Head of caudate nucleus (tissue), 42 donors: Measurements from ENCODE around the gene RTP3.
"Not testable (repeated sequence)": the region's sequence is repeated elsewhere in the genome, so short reads cannot be mapped to it uniquely, and the experiment has no call there.

Experiments
- DNase-seq, 42 donors: peaks; one replicate each; pipeline versions ENCODE4 v3.0.0 to v3.0.0-alpha.2; 2020 to 2021; ENCODE audit warnings: mixed read lengths in 7 of 42
- intact Hi-C: fragments of 100-400 bp; cut with DNase I; formaldehyde crosslinking; loops from one replicate; pipeline ENCODE4 v1.15.0; 2022

RTP3 gene

DNA sequence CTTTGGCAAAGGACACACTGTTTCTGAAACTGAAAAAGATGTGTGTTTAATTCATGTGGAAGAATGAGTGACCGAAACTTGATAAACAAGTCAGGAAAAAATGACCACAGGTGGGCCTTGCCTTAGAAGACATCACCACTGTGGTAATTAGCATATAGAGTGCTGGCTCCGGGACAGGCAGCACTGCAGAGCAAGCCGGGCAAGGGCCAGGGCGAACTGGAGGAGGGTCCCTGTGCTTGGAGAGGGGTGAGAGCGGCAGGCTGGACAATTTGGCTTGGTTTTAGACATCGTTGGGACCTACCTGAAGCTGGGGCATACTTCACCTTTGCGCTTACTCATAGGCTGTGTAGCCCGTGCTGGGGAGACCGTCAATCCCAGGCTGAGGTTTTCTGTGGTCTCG is 8.2 kb downstream of the RTP3 start:
- DNase-seq, result no peak
- intact Hi-C loops, result no loop called here

DNA sequence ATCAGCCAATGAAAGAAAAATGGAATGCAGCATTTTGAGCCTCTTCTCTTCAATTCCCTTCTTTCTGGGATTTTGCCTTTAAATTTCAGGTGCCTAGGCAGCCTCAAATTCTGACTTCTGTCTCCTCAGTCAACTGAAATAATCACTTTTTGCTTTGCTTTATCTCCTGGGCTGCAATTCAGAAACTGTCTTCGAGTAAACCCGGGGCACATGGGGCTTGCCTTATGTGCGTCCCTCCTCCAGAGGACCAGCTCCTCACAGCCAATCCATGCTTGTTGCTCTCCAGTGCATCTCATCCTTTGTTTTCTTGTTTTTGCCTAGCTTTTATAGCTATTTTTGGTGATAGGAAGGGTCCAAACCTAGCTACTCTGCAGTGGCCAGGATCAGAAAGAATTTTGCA is 8.8 kb downstream of the RTP3 start:
- intact Hi-C loops, result no loop called here
- DNase-seq, result no peak

DNA sequence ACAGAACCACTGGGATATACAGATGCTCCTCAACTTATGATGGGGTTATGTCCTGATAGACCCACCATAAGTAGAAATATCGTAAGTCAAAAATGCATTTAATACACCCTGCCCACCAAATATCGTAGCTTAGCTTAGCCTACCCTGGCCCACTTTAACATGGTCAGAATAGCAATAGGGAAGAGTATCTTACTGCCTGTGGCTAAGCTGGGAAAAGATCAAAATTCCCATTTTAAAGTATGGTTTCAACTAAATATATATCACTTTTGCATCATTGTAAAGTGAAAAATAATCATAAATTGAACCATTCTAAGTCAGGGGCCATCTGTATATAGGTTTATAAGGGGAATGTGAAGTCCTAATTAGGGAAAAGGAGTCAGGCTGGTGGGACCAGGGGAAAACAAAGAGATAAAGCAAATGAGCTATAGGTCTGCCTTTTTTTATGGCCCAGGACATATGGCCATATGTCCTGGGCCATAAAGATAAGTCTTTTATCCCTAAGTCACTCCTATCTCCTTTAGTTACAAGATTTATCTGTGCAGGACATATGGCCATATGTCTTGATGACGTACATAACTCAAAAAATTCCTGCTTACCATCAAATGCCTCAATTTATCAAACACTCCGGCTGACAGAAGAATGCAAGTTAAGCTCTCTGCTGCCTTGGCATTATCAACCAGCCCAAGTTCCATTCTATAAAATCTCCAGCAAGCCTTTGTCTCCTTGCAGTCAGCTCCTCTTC is 11.2 kb downstream of the RTP3 start:
- intact Hi-C loops, result no loop called here
- no peak for DNase-seq

DNA sequence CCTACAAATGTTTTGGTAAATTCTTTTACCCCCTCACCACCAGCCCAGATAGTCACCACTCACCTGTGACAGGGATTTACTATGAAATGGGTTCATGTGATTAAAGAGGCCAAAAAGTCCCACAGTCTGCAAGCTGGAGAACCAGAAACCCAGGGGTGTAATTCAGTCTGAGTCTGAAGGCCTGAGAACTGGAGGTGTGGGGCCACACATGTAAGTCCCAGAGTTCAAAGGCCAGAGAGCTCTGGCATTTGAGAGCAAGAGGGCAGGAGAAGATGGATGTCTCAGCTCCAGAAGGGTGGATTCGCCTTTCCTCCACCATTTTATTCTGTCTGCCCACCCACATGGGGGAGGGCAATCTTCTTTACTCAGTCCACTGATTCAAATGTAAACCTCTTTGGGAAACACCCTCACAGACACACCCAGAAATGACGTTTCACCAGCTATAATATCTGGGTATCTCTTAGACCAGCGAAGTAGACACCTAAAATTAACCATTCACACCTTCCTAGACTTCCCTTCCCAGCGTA is 11.9 kb downstream of the RTP3 start:
- DNase-seq, result no peak
- intact Hi-C loops, result no loop called here

DNA sequence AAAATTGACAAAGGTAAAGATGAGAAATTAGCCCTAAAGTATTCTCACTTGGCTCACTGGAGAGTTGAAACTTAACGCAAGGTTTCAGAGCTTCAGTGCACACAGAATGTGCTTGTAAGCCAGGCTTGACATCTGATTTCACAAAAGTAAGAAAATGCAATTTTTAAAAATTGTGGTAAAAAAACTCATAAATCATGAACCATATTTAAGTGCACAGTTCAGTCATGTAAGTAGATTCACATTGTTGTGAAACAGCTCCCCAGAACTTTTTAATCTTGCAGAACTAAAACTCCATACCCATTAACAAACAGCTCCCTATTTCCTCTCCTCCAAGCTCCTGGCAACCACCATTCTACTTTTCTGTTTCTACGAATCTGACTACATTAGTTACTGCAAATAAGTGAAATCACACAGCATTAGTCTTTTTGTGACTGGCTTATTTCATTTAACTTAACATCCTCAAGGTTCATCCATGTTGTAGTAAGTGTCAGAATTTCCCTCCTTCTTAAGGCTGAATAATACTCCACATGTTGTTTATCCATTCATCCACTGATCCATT is 14.5 kb downstream of the RTP3 start:
- no peak for DNase-seq
- intact Hi-C loops, result no loop called here

DNA sequence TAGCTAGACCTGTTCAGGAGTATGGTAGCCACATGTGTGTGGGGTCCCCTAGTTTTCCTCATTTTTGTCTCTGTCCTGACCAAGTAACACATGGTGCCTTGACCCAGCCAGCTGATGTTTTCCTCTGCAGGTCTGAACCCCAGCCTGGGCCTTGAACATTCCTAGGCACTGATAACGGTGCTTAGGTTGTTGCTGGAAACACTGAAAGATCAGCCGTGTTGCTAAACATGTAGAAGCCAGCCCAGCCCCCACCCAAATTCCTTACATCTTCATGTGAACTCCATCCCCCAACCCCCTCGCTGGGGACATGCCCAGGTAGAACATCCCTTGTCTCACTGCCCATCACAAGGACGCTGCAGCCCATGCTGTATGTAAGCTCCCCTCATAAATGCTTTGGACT is 18.7 kb downstream of the RTP3 start:
- intact Hi-C loops, result no loop called here
- DNase-seq, result no peak

DNA sequence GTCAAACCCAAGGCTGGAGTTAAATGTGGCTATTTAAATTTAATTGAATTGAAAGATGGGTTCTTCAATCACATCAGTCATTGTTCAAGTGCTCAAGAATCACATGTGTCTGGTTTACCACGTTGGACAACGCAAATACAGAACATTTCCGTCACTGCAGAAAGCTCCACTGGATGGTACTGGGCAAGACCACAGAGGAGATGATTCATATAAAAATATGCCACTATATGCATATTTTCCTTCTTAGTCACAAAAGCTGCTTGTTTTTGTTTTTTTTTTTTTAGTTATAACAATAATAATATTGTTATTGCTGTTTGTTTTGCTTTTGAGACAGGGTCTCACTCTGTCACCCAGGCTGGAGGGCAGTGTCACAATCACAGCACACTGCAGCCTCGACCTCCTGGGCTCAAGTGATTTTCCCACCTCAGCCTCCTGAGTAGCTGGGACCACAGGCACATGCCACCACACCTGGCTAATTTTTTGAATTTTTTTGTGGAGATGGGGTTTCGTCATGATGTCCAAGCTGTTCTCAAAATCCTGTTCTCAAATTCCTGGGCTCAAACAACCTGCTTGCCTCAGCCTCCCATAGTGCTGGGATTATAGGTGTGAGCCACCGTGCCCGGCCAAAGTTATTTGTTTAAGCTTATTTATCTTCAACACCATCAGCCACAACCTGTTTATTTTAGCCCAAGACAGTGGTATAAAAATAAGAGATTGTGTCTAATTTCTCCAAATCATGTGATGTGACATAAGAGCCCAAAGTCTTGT is 19.4 kb downstream of the RTP3 start:
- no peak for DNase-seq

DNA sequence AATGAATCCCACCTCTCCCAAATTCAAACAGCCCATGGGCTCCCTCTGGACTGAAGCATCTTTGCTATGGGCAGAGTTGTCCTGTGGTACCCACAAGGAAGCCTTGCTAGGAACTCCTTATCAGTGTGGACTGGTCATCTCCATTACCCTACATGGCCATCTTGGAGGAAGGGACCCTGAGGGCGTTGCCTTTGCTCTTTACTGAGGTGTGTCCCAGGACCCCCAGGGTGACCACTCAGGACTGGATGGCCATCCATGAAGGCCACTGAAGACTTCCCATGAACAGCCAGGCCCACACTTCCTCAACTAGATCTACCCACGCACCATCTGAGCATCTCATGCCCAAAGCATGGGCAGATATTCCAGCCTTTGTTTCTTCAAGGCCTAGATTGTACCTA is 20.0 kb downstream of the RTP3 start:
- intact Hi-C loops, result no loop called here
- no peak for DNase-seq

More for the DNA sequence above, 19.4 kb downstream of the RTP3 start:
- intact Hi-C loops, result no loop called here

DNA sequence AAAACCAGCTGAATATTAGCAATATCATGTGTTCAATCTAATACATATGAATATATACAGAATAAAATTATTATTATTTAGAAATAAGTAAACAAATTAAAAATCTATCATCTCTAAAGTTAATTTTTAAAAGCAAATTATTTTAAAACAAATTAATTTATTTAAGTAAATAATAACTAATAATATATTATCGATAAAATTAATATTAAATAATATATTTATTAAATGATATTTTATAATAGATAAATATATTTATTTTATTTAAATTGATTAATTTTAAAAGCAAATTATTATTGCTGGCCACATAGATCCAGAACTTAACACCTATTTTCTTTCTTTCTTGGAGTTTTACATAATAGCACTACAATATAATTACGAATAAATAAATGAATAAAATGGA is 22.2 kb downstream of the RTP3 start:
- DNase-seq, result no peak
- intact Hi-C loops, result no loop called here

DNA sequence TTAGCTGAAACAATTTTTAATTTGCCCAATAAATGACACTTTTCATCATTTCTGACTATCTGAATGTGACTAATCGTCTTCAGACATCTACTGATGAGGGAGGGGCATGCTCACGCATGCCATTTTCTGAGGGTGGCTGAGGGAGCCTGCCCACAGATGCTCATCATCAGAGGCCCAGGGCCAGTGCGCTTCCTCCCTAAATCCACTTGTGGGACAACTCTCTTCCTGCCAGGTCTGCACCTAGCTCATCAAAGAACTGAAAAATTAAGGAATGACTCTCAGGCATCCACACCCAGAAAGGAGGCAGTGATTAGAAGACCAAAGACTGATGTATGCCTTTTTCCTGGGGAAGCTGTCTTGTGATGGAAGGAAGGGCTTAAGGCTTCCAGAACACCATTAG is 22.8 kb downstream of the RTP3 start:
- intact Hi-C loops, result no loop called here
- no peak for DNase-seq

DNA sequence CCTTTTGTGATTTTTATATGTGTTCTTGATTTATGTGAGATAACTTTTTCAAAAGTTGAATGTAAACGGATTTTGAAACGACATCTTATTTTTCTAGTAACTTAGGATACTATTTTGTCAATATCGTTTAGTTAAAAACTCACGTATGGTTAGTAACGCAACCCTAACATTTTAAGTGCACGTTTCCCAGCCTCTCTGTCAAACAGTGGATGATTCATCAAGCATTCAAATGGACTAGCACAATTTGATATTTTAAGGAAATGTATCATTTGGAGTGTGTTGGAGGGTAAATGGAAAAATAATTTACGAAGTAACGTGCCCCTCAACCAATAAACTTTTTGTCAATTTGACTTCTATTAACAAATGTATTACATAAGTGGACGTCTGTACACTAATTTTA is 23.3 kb downstream of the RTP3 start:
- intact Hi-C loops, result no loop called here
- DNase-seq, result no peak

DNA sequence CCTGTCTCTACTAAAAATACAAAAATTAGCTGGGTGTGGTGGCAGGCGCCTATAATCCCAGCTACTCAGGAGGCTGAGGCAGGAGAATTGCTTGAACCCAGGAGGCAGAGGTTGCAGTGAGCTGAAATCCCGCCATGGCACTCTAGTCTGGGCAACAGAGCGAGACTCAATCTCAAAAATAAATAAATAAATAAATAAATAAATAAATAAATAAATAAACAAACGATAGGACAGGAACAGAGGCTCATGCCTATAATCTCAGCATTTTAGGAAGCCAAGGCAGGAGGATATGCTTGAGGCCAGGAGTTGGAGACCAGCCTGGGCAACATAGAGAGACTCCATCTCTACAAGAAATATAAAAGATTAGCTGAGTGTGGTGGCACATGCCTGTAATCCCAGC is 24.4 kb downstream of the RTP3 start:
- intact Hi-C loops, result not testable (repeated sequence)

DNA sequence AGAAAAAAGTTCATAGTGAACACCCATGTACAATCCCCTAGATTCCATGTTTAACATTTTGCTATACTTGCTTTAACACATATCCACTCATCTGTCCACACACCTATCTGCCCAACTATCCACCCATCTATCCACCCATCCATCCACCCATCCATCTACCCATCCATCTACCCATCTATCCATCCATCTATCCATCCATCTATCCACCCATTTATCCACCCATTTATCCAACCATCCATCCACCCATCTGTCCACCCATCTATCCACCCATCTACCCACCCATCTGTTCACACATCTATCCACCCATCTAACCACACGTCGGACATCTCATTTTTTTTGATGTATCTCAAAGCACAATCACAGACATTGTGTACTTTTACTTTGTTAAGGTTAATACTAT is 25.8 kb downstream of the RTP3 start:
- no peak for DNase-seq
- intact Hi-C loops, result no loop called here

More for the DNA sequence above, 24.4 kb downstream of the RTP3 start:
- DNase-seq, result not testable (repeated sequence)

DNA sequence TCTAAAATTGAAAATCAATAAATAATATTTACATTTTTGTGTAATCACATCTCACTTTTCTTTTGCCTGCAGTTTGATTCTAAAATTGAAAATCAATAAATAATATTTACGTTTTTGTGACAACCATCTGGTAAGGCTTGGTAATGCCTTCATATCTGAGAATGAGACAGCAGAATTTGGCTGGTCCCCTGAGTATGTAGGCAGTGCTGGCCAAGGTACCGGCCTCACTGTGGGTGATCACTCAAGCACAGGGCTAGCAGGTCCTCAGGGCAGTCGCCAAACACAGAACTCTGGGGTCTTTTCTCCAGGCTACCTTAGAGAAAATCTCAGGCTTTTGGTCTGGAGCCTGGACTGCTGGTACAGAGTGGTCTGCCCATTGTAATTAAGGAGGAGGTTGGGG is 26.2 kb downstream of the RTP3 start:
- DNase-seq, result no peak
- intact Hi-C loops, result no loop called here

DNA sequence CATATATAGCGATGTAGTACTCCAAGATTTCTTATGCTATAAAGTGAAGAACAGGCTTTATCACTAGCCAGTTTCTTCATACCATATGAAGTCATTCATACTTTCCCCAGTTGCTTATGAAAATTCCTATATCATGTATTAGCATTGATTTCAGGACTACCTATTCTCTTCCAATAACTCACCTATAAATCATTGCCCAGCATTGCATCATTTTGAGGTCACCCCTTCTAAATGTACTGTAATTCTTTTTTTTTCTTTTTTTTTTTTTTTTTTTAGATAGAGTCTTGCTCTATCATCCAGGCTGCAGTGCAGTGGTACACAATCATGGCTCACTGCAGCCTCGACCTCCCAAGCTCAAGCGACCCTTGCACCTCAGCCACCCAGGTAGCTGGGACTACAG is 27.1 kb downstream of the RTP3 start:
- no peak for DNase-seq
- intact Hi-C loops, result no loop called here

DNA sequence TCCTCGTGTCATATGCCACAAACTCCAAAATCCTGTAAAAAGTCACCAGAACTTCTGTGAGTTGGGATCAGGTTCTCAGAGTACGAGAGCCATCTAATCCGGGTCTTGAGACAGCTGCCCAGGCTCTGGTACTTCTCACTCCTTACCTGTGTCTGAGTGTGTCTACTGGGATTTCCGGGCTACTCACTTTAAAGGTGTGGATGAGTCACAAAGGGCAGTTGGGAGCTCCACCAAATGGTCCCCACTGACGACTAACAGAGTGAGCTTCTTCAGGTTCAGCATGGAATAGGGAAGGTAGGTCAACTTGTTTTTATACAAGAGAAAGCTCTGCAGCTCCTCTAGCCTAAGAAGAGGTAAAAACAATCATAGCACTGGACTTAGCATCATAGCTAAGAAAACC is 29.5 kb downstream of the RTP3 start:
- intact Hi-C loops, result no loop called here
- DNase-seq, result no peak

DNA sequence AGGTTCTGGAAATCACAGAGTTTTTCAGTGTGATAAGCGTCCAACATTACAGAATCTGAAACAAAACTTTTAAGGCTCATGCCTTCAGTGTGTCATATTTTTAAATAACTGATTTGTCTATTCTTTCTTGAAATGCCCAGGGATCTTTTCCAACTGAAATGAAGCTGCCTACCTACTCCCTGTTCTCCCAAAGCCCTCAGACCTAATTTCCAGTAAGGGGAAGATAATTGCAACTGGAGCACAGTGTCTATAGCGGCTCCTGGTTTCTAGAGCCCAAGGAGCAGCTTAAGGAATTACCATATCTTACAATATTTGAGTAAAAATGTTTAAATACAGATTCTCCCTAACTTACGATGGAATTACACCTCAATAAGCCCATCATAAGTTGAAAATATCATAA is 35.3 kb downstream of the RTP3 start:
- intact Hi-C loops, result no loop called here

DNA sequence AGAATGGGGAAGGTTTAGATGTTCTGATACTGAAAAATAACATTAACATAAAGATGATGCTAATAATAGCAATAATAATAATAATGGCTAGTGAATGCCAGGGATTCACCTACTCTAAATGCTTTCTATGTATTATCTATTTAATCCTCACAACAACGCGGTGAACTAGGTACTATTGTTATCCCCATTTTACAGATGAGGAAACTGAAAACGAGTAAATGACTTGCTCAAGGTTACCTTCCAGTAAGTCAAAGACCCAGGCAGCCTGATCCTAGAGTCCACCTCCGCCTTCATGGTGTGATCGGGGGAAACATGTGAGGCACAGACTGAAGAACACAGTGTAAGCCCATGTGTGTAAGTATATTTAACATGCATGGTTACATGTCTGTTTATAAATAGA is 38.0 kb downstream of the RTP3 start:
- no peak for DNase-seq
- intact Hi-C loops, result no loop called here

More for the DNA sequence above, 35.3 kb downstream of the RTP3 start:
- DNase-seq, result no peak

DNA sequence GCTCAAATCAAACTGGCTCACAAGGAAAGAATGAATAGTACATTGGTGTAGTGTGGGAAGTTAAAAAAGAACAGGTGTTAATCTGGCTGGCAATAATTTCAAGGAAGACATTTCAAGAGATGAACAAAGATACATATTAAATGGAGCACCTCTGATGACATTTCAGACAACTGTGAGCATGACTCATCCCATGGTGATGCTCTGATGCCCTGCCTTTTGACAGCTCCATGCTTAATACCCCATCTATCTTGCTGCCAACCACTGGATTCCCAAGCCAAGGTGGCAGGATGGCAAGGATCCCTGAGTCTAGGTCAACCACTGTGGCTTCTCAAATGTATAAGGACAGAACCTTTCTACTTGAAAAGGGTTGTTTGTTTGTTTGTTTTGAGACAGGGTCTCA is 39.0 kb downstream of the RTP3 start:
- peak in 2 of 42 donors; percentile 9 to 26 for DNase-seq

DNA sequence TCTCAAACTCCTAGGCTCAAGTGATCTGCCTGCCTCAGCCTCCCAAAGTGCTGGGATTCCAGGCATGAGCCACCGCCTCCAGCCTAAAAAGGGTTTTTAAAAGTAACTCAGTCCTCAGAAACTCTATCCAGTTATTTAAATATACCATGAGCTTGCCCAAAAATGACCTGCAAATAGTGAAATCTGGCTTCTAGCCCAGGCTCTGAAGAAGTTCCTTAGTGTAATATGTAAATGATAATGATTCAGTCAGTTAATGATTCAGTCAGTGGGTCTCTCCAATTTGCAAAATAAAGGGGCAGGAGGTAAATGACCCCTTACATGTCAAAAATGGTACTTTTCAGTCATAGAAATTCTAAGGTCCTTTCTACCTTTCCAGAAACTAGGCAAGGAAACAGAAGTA is 39.5 kb downstream of the RTP3 start:
- intact Hi-C loops, result no loop called here

More for the DNA sequence above, 39.0 kb downstream of the RTP3 start:
- intact Hi-C loops, result no loop called here

More for the DNA sequence above, 39.5 kb downstream of the RTP3 start:
- DNase-seq, result no peak
